Measurements from ENCODE around the gene HSPBP1.
A peak's percentile ranks its signal among the peaks of the same experiment; 100 is the strongest.
"Not testable (repeated sequence)": the region's sequence is repeated elsewhere in the genome, so short reads cannot be mapped to it uniquely, and the experiment has no call there.

The HSPBP1 gene

GRCh38 chr19:55231391-55232285 lies 48.3 kb downstream of the HSPBP1 start:
- no peak for DNase-seq

- DNase-seq, result no peak
Measured at GRCh38 chr19:55230780-55231179, 49.1 kb downstream of the HSPBP1 start.

- no peak for DNase-seq
Measured at GRCh38 chr19:55230329-55230728, 49.6 kb downstream of the HSPBP1 start.

GRCh38 chr19:55229789-55230182 lies 50.1 kb downstream of the HSPBP1 start:
- DNase-seq, result no peak

- DNase-seq, result no peak
Measured at GRCh38 chr19:55229145-55229788, 50.6 kb downstream of the HSPBP1 start.

- DNase-seq, result no peak
Measured at GRCh38 chr19:55228403-55229031, 51.4 kb downstream of the HSPBP1 start, which contains the start of gene TMEM86B. Gene TMEM86B, minus strand, starts transcription at chr19:55228763. Its CDS starts 22 bp downstream, at chr19:55228741.

- no peak for DNase-seq
Measured at GRCh38 chr19:55228015-55228391, 51.9 kb downstream of the HSPBP1 start.

GRCh38 chr19:55227241-55228014 lies 52.5 kb downstream of the HSPBP1 start:
- no peak for DNase-seq

GRCh38 chr19:55226788-55227187 lies 53.1 kb downstream of the HSPBP1 start:
- no peak for DNase-seq

- no peak for DNase-seq
Measured at GRCh38 chr19:55226273-55226672, 53.6 kb downstream of the HSPBP1 start.

- DNase-seq, result peak; percentile 30
Measured at GRCh38 chr19:55225415-55225958, 54.4 kb downstream of the HSPBP1 start.

- not testable (repeated sequence) for DNase-seq
Measured at GRCh38 chr19:55224679-55225414, 55.1 kb downstream of the HSPBP1 start.

GRCh38 chr19:55224038-55224665 lies 55.8 kb downstream of the HSPBP1 start:
- no peak for DNase-seq

- DNase-seq, result no peak
Measured at GRCh38 chr19:55223291-55224037, 56.4 kb downstream of the HSPBP1 start.

GRCh38 chr19:55220525-55220924 lies 59.4 kb downstream of the HSPBP1 start:
- no peak for DNase-seq

- peak; percentile 100 for DNase-seq
Measured at GRCh38 chr19:55216461-55217198, 63.3 kb downstream of the HSPBP1 start.

- no peak for DNase-seq
Measured at GRCh38 chr19:55213547-55213946, 66.4 kb downstream of the HSPBP1 start.

- DNase-seq, result peak; percentile 35
Measured at GRCh38 chr19:55212447-55212846, 67.5 kb downstream of the HSPBP1 start.

Data from MV-4-11 (cell line).